HG02759 (cell line): ENCODE data around the gene OTOF.

Experiments
- ATAC-seq: cut with Tn5 transposase; IDR thresholded peaks from one replicate; pipeline ENCODE4 v1.9.1; 2021; ENCODE audit warnings: mild to moderate bottlenecking, moderate library complexity; ENCODE audit not compliant: unreplicated experiment

Gene OTOF

GRCh38 chr2:26466662-26467310, 11.1 kb downstream of the OTOF start:
- no peak for ATAC-seq

DNA sequence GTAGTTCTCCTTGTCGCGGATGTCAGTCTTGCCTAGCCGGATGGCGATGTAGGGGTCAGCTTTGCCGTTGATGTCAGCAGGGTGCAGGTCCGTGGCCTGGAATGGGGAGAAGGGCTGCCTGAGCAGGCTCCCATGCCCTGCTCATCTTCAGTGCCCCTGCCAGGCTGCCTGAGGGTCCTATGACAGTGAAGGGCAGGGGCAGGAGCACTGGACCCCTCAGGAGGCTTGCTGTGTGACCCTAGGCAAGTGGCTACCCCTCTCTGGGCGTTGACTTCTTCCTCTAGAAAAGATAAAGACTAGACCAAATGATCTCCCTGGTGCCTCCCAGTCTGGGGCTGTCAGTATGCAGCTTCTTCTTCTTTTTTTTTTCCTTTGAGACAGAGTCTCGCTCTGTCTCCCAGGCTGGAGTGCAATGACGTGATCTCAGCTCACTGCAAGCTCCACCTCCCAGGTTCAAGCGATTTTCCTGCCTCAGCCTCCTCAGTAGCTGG, 11.9 kb downstream of the OTOF start:
- no peak for ATAC-seq

DNA sequence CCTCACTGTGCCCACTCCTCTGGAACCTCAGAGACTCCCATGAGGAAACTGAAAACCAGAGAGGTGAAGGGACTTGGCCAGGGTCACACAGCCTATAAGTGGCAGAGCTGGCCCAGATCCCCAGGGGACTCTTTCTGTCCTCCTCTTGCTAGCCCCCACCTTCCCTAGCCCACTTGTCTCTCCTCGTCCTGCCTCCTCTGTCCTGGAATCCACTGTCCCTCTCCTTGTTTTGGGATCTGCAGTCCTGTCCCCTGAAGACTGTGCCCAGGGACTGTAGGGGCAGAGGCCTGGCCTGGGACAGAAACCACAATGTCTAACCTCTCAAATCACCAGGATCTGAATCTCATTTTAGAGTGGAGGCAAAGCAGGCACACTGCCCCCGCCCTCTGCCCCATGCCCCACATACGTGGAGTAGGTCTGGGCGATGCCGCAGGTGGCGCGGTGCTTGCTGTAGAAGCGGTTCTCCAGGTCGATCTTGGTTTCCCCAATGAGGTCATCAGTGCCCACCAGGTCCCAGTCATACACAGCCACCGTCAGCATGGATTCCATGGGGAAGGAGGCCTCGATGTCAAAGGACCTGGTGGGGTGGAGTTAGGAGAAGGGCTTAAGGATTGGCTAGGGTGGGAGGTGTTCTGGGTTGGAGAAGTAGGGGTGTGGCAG, 12.5 kb downstream of the OTOF start:
- ATAC-seq = no peak

DNA sequence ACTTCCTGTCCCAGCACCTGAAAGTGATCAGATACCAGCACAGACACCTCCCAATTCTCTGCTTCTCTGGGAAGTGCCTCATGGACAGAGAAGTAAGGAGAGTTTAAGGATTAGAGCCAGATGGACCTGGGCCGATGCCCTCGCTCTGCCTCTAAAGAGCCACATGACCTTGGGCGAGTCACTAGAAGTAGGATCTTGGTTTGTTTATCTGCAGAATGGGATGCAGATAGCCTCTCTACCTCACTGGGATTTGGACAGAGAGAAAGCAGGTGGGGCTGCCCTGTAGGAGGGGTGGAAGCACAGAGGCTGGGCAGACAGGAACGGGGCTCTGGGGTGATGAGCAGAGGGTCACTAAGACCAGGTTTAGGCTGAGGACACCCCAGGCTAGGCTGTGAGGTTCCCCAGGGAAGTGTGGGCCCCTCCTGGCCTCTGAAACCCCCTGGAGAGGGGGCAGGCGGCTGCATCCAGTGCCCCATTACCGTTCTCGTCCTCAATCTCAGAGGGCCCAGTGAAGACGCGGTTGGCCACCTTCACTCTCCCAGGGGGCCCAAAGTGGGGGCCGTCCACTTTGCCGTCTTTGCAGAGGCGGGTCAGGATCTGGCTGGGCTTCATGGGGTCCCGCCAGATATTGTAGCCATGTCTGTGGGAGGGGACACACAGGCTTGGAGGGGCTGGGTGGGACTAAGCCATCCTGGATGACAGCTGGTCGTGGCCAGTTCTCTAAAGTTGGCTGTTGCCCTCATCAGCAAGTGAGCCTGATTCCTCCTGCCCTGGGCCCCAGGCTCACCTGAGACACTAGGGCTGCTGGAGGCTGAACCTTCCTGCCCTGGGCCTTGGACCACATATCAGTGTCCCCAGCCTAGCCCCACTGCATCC, 13.3 kb downstream of the OTOF start:
- no peak for ATAC-seq

GRCh38 chr2:26463244-26464192, 14.4 kb downstream of the OTOF start:
- ATAC-seq = no peak

- no peak for ATAC-seq
These were observed 15.2 kb downstream of the OTOF start for GRCh38 chr2:26462511-26463243.

DNA sequence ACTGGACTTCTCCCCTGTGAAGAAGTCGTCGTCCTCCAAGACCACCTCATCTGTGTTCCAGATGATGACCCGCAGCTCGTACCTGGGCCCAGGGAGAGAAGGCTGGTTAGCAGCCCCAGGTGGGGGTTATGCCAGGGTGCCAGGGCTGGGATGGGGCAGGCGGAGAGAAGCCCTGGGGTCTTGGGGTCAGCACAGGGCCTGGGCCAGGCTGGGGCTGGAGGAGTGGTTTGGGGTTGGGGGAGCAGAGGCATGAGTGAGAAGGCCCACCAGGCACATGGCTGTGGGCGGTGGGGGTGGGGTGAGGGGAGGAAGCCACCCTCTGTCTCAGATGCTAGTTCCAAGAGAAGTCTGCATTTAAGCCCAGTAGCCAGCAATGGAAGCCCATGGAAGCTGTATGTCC, 15.8 kb downstream of the OTOF start:
- ATAC-seq = no peak

DNA sequence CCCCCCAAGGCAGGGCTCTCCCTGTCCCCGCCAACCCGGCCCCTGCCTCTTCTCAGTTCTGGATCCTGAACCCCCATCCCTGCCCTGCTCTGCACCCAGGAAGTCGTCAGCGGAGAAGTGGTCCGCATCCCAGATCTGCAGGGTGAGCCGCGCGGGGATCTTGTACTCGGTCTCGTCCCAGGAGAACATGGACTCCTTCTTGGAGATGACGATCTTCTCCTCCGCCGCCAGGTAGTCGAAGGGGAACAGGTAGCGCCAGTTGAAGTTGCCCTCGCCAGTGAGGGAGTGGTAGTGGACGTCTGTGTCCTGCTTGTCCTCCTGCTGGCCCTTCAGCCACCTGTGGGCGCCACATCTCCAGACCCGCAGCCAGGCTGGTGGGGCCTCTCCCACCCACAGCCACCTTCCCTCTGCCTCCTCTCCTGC, 16.3 kb downstream of the OTOF start:
- ATAC-seq = no peak

GRCh38 chr2:26460613-26461031, 17.3 kb downstream of the OTOF start:
- no peak for ATAC-seq

GRCh38 chr2:26459991-26460612, 17.8 kb downstream of the OTOF start:
- ATAC-seq = no peak

DNA sequence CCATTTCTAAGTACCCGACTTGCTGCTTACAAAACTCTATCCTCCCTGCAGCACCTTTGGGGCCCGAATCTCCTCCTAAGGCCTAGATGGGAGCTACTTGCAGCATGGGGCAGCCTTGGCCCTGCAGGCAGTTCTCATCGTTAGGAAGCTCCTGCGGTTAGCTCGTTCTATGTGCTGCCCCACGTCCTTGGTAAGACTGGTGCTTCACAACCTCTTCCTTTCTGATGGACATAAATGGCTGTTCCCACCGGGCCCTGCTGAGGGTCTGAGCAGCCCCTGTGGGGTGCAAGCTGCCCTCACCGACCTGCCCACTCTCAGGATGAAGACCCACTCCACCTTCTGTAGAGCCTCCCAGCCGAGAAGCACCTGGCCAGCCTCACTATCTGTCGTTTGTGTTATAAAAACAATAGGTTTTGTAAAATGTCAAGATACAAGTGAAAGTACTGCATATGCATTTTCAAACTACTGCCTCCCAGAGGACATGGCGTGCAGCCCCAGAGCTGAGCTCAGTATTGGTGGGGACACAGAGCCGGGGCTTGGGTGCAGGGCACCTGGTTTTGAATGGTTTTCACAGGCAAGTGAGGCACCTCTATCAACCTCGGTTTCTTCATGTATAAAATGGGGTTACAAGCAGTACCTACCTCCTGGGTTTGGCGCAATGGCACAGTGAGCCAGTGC, 19.4 kb downstream of the OTOF start:
- ATAC-seq = no peak

- ATAC-seq = no peak
These were observed 20.1 kb downstream of the OTOF start for GRCh38 chr2:26457695-26458364.

- ATAC-seq = no peak
These were observed 20.7 kb downstream of the OTOF start for GRCh38 chr2:26457251-26457666.

- no peak for ATAC-seq
These were observed 21.3 kb downstream of the OTOF start for GRCh38 chr2:26456440-26457250.

DNA sequence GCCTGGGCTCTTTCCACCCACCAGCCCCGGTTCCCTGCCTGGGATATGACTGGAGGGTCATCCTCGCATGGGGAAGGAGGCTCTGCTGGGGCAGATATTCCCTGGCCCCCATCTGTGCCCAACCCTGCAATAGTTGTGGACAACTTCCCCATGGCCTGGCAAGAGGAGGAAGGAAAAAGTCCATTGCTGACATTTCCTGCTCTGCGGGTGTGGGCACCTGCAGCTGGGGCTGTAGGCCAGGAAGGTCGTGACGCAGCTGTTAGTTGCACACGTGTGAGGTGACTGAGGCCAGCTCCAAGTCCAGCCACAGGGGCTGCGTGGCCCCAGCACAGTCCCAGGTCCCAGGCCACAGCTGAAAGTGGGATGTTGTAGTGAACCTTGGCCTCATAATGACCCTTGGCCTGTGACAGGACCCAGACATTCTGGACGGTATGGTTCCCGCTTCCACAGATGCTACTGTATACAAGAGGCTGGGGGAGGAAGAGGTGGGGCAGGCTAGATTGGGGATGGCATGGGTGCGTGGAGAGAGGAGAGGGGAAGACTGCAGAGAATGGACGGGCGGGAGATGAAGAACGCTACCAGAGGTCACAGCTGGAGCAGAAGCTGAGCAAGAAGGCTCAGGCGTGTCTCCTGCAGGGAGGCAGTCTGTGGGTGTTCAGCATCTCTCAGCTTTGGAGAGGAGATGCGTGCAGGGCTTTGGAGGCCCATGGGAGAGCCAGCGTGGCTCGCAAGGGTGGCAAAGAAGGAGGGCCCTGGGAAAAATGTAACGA, 22.1 kb downstream of the OTOF start:
- no peak for ATAC-seq

DNA sequence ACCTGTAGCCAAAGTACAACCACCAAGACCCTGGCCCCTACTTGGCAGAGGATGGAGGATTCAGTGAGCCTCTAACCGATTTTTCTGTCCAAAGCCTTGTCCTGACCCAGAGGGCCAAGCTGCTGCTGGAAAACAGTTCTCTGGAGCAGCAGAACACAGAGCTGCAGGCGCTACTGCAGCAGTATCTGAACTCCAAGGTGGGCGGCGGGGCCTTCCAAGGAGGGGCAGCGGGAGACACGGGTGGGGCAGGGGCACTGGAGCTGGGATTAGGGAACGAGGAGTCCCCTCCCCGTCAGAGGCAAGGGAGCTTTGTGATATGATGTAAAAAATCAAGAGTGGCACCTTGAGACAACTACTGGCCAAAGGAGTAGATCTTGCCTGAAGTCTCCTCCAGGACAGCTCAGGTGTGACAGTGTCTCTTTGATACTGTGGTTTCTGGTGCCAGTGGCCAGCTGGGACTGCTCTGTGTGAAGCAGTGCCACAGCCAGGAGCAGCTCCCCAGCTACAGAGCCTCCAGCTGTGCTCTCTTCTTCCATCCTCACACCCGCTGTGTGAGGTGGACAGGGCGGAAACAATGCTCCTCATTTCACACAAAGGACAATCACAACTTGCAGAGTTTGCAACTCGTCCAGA, 22.8 kb downstream of the OTOF start:
- no peak for ATAC-seq
